ENCODE data around the gene H2AZ1. TPM values are rescaled to one million over a fixed set of nuclear protein-coding genes. Genes with fewer than 3 reads are reported as not detected.

The H2AZ1 gene
- total RNA-seq, 1 experiment from 2014 or later, result 450 TPM

GRCh38 chr4:99949034-99949998, 759 bp downstream of the H2AZ1 start:
- intact Hi-C loops (cut with micrococcal nuclease; ENCODE audit: unreplicated experiment) (loop anchor here (5.0 to 10.0 kb wide), 2 partner anchors 55 to 387 kb away; partner anchors contain the start of genes LAMTOR3 and TRMT10A), in situ Hi-C loops (cut with HindIII; ENCODE audit: low pct_unique_long_range_greater_than_20kb, low sequenced_read_pairs) (no loop called here)
- Histone ChIP-seq H3K36me3 (ENCODE audit: control insufficient read depth, insufficient read depth, low read length) (peaks cover 12% of the 10 kb centered on the region), H3K27me3 (ENCODE audit: control insufficient read depth, insufficient read depth, low read length) (no peaks in the 10 kb centered on the region), H3K4me3 (ENCODE audit: low read depth in 2 of 2, low read length in 2 of 2) (peak overlapping the region; percentile 90), H3K4me1 (ENCODE audit: control insufficient read depth, insufficient read depth, low read length) (peaks cover 11% of the 10 kb centered on the region), H3K27ac (ENCODE audit: low read length) (peak overlapping the region; percentile 85), H3K9me3 (ENCODE audit: control insufficient read depth, insufficient read depth, low read depth, low read length) (no peaks in the 10 kb centered on the region)
- ChIA-PET POLR2A (no interaction called here), CTCF (interaction anchor here (0.6 kb wide), 1 partner anchor 9 kb away, joined by 3 read pairs; no protein-coding TSS in a partner anchor)
- ATAC-seq, result peak; percentile 24; the same call in 1 of the 2 replicates
- TF ChIP-seq POLR2AphosphoS5 (IDR thresholded peaks at IDR 0.05; ENCODE audit: low read depth, low read length), result no peak; the same call in 1 of the 2 replicates
- TF ChIP-seq CTCF (IDR thresholded peaks at IDR 0.05), result peak; percentile 85
- DNase-seq (ENCODE audit: low read depth, low spot score), result peak; percentile 84
- BruUV-seq (replicated peaks), result no TSS peak

GRCh38 chr4:99947608-99948007, 2.5 kb downstream of the H2AZ1 start:
- POLR2A ChIA-PET, result interaction anchor here (0.6 kb wide), 2 partner anchors 55 to 81 kb away, joined by 4 to 6 read pairs; no protein-coding TSS in a partner anchor
- H3K4me1 ChIP-seq (ENCODE audit: control insufficient read depth, insufficient read depth, low read length), result peaks cover 14% of the 10 kb centered on the region
- H3K4me3 ChIP-seq (ENCODE audit: low read depth in 2 of 2, low read length in 2 of 2), result peak overlapping the region; percentile 51 to 90
- no peaks in the 10 kb centered on the region for H3K9me3 ChIP-seq (ENCODE audit: control insufficient read depth, insufficient read depth, low read depth, low read length)
- in situ Hi-C loops (cut with HindIII; ENCODE audit: low pct_unique_long_range_greater_than_20kb, low sequenced_read_pairs), result no loop called here
- DNase-seq (ENCODE audit: low read depth, low spot score) (no peak), ATAC-seq (no peak)
- peak overlapping the region; percentile 85 for H3K27ac ChIP-seq (ENCODE audit: low read length)
- peaks cover 12% of the 10 kb centered on the region for H3K36me3 ChIP-seq (ENCODE audit: control insufficient read depth, insufficient read depth, low read length)
- TF ChIP-seq CTCF (IDR thresholded peaks at IDR 0.05) (no peak), POLR2AphosphoS5 (IDR thresholded peaks at IDR 0.05; ENCODE audit: low read depth, low read length) (no peak), TCF7L2 (IDR thresholded peaks at IDR 0.05; ENCODE audit: low read depth, low read length) (no peak), REST (IDR thresholded peaks at IDR 0.05; ENCODE audit: insufficient read depth in 1 of 2, low read depth in 2 of 2, low read length in 1 of 2) (no peak), SIN3A (IDR thresholded peaks at IDR 0.05; ENCODE audit: borderline replicate concordance, insufficient read depth, low read depth, low read length) (no peak)
- intact Hi-C loops (cut with micrococcal nuclease; ENCODE audit: unreplicated experiment), result loop anchor here (5.0 to 10.0 kb wide), 2 partner anchors 53 to 385 kb away; partner anchors contain the start of genes LAMTOR3 and TRMT10A
- CTCF ChIA-PET, result no interaction called here
- no peaks in the 10 kb centered on the region for H3K27me3 ChIP-seq (ENCODE audit: control insufficient read depth, insufficient read depth, low read length)
- no TSS peak for BruUV-seq (replicated peaks)

Data from Panc1 (cell line).